GM18520 (cell line): Measurements from ENCODE around the gene SYNDIG1.

ENCODE experiments used
- ATAC-seq: cut with Tn5 transposase; IDR thresholded peaks from one replicate; pipeline ENCODE4 v1.9.1; 2021; ENCODE audit not compliant: unreplicated experiment

The SYNDIG1 gene

DNA sequence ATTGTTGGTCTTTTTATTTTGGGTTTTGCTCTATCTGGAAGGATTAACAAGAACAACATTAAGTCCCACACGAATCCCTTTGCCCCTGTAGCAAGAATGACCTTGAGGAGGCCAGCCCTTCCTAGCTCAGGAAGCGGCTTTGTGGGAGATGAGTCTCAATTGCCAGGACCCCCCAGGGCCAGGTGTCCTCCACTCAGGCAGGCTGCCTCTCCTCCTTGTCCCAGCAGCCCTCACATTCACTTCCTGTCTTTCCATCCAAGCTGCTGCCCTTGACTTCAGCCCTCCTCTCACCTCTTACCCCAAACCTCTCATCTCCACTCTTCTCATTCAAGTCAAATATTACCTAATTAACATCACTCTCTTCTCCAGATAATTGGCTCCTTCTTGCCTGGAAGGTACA lies 22.6 kb upstream of the SYNDIG1 start:
- ATAC-seq = no peak

DNA sequence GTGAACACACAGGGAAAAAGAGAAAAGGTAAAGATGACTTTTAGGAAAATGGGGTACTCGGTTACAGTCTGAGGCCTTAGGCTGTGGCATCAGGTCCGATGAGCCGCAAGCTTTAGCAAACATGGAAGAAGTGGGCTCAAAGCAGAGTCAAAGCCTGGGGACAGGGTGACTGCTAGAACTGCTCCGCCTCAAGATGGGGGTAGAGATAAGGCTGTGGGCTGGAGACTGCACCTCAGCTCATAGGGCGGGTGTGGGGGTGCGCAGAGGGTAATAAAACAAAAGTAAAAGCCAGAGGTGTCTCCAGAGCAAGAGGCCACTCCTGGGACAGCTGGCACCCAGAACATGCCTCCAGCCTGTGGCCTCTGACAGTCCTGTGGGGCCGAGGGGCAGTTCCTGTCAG lies 21.3 kb upstream of the SYNDIG1 start:
- ATAC-seq = no peak

DNA sequence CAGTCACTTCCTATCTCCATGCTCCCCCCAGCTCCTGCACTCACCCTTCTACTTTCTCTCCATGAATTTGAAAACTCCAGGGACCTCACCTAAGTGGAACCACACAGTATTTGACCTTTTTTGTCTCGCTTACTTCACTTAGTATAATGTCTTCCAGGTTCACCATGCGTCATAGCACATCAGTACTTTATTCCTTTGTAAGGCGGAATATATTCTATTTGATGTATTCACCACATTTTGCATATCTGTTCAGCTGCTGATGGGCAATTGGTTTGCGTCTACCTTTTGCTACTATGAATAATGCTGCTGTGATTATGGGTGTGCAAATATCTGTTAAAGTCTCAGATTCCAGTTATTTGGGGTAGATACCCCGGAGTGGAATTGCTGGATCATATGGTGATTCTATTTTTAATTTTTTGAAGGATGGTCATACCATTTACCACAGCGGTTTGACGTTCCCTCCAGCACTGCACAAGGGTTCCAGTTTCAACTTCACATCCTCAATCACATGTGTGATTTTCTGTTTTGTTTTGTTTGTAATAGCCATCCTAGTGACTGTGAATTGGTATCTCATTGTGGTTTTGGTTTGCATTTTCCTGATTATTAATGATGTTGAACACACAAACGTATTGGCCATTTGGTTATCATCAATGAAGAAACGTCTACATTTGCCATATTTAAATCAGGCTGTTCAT lies 20.3 kb upstream of the SYNDIG1 start:
- ATAC-seq = no peak

DNA sequence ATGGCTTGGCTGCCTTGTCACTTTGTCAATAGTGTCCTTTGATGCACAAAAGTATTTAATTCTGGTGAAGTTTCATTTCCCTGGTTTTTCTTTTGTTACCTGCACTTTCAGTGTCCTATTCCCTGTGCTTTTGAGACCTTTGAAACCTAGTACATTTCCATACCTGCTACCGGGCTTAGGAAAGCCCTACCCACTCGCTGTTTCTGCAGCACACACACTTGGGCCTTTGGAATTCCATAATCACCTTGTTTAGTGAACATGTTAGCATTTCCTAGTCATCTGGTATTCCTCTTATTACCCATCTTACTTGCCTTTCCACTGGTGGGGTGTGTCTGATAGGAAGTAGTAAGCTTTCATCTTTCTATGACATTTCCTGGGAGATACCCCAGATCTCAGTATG lies 19.3 kb upstream of the SYNDIG1 start:
- ATAC-seq = no peak

DNA sequence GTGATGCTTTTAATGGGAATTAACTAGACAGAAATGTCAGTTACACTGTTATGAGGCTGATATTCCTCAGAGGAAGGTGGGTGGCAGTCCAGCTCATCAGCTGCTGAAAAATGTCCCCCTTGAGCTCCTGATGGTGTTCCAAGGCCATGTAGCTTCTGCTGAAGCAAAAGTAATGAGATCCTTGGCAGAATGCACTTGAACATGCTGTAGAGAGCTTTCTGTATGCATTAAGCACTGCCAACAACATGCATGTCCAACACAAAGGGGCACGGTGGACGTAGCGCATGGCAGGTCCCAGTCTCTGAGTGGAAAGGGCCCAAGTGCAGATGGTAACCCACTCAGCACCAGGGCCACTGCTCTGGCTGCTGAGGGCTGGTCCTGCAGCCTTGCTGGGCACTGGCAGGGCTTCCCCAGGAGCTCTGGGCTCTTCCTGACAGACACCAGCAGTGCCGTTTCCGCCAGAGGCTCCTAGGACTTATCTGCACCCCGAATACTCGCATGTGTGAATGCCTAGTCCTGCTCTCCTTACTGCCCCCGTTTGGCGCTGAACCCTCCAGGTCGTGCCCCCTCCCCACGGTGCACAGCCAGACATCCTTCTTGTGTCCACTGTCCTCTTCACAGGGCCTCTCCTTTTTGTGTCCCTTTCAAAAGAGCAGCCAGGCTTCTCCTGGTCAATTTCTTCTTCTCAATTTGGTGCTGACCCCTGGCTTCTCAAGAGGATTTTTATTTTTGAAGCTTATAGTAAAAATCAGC lies 18.6 kb upstream of the SYNDIG1 start:
- ATAC-seq = no peak

DNA sequence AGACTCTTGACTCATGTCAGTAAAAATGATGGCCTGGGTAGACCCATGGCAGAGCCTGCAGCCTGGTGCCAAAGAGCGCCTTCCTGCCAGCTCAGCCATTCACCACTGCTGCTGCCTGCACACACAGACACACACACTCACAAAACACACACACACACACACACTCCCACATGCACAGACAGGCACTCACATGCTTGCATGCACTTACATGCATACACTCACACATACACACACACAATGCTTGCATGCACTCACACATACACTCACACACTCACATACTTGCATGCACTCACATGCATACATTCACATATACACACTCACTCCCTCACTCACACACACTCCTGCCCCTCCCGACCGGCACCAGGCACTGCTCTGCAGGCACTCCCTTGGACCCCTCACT lies 18.0 kb upstream of the SYNDIG1 start:
- no peak for ATAC-seq

DNA sequence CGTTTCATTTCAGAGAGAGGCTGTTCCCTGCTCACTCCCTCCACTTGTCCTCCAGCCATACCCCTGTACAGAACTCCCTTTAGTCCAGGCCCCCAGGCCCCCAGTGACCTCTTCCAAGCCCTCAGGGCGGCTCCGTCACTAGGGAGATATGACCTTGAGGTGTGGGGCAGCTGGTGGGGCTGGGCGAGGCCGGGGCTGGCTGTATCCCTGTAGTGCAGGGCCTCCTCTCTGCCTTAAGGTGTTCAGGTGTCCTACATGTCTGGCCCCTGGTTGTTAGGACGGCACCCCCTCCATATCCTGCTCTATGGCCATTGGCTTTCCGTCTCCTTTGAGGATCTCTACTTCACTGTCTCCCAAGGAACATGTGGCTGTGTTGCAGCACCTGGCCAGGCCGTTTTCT lies 17.4 kb upstream of the SYNDIG1 start:
- ATAC-seq = no peak

DNA sequence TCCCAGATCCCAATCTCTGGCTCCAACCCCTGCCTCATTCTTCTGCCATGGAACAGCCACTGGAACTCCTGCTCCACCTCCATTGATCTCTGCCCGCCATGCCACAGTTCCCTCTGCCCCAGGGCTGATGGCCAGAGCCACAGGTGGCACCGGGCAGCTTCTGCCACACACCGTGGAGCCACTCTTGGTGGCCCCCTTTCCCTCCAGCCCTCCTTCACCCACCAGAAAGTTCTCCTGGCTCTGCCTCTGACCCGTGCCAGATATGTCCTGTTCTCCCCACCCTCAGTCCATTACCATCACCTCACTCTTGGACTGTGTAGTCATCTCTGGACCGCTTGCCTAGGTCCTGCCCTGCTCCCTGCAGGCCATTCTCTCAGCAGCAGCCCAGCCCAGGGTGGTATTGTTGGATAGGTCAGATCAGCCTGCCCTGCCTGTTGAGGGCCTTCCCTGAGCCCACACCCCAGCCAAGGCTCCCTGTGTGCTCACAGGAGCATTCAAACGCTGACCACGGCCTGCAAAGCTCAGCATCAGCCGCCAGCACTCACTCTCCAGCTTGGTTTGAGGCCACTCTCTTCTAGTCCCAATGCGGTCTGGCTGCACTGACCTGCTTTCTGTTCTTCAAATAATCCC lies 16.8 kb upstream of the SYNDIG1 start:
- no peak for ATAC-seq

DNA sequence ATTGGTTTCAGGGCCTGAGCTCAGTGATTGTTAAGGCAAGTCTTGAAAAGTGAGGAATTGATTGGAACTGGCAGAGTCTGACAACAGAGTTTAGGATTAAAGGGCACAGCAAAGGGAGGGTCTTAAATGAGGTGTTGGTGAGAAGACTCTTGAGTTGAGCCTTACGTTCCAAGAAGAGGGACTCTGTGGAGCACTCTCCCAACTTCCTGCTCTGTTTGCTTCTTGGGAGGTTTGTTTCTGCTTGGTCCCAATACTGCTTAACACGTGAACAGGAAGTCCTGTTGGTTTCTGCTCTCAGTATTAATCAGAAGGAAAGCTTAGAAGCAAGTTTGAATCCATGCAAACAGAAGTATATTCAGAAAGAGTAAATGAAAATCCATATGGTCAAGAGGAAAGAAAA lies 15.6 kb upstream of the SYNDIG1 start:
- no peak for ATAC-seq

DNA sequence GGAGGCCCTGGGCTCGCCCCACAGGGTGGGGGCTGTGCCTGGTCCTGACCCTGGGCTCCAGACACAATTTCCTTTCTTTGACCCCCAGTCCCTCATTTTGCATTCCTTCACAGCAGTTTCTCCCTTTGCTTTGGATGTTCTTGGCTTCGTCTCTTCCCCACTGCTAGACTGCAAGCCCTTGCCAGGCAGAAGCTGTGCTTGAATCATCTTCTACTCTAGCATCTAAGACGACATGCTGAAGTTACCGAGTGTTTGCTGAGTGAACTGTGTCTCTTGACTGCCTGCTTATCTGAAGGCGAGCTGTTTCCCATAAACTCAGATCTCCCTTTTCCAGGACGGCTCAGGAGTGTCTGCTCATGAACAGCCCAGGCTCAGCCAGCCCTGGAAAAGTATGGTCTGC lies 14.3 kb upstream of the SYNDIG1 start:
- ATAC-seq = no peak

DNA sequence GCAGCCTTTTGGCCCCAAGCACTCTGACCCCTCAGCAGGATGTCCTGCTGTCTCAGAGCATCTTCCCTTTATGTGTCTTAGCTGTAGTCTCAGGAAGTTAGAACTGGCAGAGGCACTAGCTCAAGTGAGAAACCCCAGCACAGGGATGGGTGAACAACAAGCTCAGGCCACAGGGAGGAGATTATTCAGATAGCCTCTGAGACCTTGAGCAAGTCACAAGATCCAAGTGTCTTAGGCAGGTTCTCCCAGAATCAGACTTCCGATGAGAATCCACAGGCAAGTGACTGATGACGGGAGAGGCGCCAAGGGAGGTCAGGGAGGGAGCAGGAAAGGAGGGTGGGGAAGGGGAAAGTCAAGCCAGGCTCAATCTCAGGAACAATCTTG lies 13.0 kb upstream of the SYNDIG1 start:
- ATAC-seq = no peak

DNA sequence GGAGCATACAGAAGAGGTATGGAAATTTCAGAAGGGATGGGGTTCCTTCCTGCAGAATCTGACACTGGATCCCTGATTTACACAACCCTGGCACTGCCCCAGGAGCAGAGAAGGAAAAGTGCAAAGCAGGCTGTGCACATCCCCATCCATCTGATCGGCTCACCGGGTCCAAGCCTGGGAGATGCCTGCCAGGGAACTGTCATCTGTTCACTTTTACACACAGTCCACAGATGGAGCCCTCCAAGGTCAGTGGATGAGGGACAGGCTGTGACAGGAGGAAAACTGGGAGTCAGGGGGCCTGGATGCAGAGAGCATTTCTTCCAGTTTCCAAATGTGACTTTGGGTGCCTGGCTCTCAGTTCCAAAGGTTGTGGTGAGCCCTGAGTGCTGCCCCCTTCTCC lies 11.0 kb upstream of the SYNDIG1 start:
- no peak for ATAC-seq

DNA sequence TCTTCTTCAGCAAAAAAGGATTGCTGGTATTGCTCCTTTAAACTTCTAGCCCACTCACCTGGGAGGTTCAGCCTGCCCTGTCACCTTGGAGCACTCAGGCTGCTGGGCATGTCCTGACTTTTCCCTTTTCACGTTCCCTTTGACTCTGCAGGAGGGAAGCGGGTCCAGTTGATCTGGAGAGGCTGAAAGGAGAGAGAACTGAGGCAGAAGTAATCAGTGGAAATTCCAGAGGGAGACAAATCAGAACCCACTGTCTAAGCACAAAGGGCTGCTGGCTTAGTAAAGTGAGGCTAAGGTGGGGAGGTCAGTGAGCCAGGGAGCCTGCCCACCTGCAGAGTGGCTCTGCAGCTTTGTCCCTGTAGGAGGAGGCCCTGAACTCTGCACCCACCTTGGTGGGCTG lies 9.7 kb upstream of the SYNDIG1 start:
- ATAC-seq = no peak

DNA sequence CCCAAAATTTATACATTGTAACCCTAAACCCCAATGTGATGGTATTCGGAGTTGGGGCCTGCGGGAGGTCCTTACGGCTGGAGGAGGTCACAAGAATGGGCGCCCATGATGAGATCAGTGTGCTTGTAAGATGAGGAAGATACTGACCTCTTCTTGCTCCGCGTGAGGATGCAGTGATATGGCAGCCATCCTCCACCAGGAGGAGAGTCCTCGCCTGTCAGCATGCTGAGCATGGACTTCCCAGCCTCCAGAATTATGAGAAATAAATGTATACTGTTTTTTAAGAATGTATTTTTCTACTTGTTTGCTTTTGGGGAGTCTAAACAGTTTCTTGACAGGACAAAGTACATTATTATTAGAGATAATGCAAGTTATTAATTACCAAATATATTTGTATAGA lies 8.7 kb upstream of the SYNDIG1 start:
- no peak for ATAC-seq

DNA sequence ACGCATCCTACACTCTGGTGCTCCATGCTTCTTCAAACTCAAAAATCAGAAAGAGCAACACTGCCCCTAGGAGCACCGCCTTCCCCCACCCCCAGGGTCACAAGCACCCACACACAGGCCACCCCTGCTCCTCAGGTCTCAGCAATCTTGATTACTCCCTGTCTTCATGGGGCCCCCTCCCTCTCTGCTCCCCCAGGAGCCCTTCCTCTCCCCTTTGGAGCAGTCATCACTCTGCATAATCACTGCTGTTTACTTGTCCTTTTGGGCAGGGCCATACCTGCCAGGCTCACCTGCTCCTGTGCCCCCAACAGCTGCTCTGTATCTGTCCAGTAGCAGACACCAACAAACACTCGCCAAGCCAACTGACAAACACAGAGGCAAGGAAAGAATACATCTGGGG lies 7.6 kb upstream of the SYNDIG1 start:
- ATAC-seq = no peak

DNA sequence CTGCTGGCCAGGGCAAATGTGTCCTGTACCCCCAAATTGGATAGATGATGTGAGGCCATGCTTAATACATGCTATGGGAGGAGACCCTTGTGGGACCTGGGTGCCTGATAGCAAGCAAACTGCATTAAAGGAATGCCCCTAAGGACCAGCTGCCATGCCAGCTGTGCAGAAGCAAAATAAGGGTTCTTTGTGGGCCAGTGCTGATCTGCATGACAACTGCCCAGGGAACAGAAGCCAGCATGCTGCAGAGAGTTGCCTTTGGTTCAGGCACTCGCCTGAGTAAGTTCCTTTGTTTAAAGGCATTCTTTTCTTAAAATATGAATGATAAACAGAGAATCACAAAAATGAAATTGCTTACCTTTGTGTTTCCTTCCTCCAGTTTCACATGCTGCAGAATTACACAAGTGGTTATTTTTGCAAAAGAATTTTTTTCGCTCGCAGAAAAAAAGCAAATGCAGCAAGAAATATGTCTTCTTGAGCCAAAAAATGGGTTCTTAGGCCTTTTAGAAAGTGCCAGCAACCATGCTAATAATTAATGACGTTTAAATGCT lies 6.9 kb upstream of the SYNDIG1 start:
- ATAC-seq = no peak

DNA sequence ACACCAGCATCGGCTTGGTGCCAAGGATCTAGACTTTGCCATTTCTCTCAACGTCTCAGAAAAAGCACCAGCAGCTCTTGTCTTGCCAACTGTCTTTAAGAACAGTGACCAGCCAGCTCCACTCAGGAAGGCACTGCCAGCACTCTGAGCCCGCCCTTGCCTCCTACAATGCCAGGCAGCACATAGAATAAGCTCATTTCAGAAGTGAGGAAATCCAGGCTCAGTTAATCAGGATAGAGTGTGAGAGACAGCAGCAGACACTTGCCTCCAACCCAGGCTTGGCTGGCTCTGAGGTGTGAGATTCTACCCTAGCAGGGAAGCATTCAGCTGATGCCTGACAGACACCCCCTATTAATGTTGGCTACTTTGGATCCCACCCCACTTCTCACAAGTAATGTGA lies 4.3 kb upstream of the SYNDIG1 start:
- ATAC-seq = no peak

DNA sequence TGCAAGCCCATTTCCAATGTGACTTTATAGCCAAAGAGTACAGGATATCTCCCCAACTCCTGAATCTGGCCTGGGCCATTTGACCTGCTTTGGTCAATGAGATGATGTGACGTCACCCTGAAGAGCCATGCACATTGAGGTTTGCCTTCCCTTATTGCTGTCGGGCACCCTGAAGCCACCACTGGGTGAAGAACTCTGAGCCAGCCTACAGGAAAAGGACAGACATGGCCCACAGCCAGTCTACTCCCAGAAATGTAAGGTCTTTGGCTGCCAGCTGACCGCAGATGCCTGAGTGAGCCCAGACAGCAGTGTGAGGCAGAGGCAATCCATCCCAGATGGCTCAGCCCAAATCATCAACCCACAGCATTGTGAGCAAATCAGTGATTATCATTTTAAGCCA lies 3.7 kb upstream of the SYNDIG1 start:
- ATAC-seq = no peak

DNA sequence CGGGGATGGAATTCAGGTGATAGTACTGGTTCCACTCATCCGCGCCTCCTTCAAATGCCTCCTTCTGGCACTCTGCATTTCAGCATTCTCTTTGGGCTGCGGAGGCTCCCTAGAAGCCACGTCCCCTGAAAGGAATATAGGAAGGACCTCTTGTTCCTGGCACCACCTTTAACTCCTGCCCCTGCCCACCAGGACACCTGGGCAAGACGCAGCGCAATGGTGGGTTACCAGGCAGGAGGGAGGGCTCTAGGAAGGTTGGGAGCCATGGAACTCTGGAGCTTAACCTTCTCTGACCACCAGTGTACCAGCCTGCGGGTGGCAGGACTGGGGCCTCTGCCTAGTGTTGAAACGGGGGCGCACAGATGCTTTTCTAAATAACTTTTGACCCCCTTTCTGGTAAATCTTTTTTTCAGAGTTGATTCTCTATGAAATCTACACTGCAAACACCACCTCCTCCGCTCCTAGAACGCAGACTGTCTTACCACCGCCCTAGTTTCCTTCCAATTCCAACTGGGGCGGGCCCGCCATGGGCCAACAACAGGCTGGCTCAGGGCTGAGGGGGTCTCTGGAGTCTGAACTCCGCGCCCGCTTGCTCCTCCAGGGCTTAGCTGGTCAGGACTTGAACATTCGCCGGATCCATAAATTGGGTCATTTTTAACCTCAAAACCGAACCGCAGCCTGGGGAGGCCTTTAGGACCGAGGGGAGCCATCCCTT lies 871 bp upstream of the SYNDIG1 start:
- no peak for ATAC-seq

DNA sequence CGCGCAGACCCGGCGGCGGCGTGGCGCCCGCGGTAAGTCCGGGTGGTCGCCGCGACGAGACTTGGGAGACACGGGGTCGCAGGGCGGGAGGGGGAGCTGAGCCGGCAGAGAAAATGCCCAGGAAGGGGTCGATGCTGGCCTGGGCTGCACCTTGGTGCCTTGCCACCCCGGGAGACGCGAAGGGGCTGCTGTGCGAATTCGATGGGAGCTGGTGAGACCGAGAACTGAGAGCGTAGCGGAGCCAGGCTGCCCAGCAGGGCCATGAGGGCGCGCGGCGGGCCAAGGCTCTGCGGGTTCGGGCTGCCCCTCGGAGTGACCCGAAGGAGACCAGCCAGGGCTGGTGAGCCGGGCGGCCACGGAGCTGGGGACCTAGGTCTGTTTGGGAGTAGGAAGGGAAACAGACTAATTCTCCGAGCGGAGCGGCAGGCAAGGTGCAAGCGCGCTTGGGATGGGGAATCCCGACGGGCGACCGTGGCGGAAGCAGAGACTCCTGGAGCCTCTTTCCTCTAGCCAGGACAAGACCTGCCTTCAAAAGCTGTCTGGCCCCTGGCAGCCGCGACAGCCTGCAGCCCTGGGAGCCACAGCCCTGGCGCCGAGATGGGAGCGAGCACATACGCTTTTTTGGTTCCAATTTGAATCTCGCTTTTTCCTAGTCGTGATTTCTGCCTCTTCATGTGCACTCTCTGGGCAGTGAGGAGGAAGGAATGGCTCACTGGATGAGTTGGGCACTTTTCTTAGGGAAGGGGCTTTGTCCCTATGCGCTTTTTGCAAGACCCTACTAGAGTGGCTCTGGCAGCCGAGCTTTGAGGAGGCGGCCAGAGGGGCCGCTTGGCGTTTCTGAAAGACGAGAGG lies 691 bp downstream of the SYNDIG1 start:
- ATAC-seq = no peak
